GM23338 (cell line): Measurements from ENCODE around the gene DYNLT4. TPM values are rescaled to one million over a fixed set of nuclear protein-coding genes. Genes with fewer than 3 reads are reported as not detected.
"Not testable (repeated sequence)": the region's sequence is repeated elsewhere in the genome, so short reads cannot be mapped to it uniquely, and the experiment has no call there.

Source experiments
- ATAC-seq: fragments of 200-7000 bp; cut with Tn5 transposase; 3 replicates; pipeline ENCODE4 v1.9.1; 2020
- DNase-seq: peaks from one replicate; pipeline ENCODE4 v3.0.0-alpha.2; 2015; ENCODE audit warnings: low spot score
- H2AFZ ChIP-seq: fragments of 200-600 bp; sonication (generic); 2 replicates; pipeline ENCODE4 v1.8.0; 2016; ENCODE audit warnings: antibody characterized with exemption, mild to moderate bottlenecking, moderate library complexity
- H3F3A ChIP-seq: fragments of 200-600 bp; sonication (generic); replicated peaks from 2 replicates; pipeline ENCODE4 v1.8.0; 2017; ENCODE audit warnings: antibody characterized with exemption, mixed run types, low read depth
- H3K27ac ChIP-seq: fragments of 200-600 bp; sonication (generic); 2 replicates; pipeline ENCODE4 v1.6.1; 2016; ENCODE audit warnings: low read depth
- H3K27me3 ChIP-seq: fragments of 200-600 bp; sonication (generic); 2 replicates; pipeline ENCODE4 v1.8.0; 2016; ENCODE audit warnings: mild to moderate bottlenecking, mixed run types, moderate library complexity; ENCODE audit not compliant: insufficient read depth
- H3K36me3 ChIP-seq: fragments of 200-600 bp; sonication (generic); 2 replicates; pipeline ENCODE4 v1.8.0; 2016; ENCODE audit warnings: mild to moderate bottlenecking; ENCODE audit not compliant: insufficient read depth
- H3K4me1 ChIP-seq: fragments of 200-600 bp; sonication (generic); 2 replicates; pipeline ENCODE4 v1.8.0; 2016; ENCODE audit warnings: mild to moderate bottlenecking, moderate library complexity; ENCODE audit not compliant: insufficient read depth
- H3K4me2 ChIP-seq: fragments of 200-600 bp; sonication (generic); 2 replicates; pipeline ENCODE4 v1.7.1; 2017; ENCODE audit warnings: mixed run types
- H3K4me3 ChIP-seq: fragments of 200-600 bp; sonication (generic); 2 replicates; pipeline ENCODE4 v1.6.1; 2016; ENCODE audit warnings: mixed run types
- H3K79me2 ChIP-seq: fragments of 200-600 bp; sonication (generic); replicated peaks from 2 replicates; pipeline ENCODE4 v1.8.0; 2017; ENCODE audit warnings: mild to moderate bottlenecking; ENCODE audit not compliant: insufficient read depth
- H3K9me2 ChIP-seq: fragments of 200-600 bp; sonication (generic); 2 replicates; pipeline ENCODE4 v1.8.0; 2017; ENCODE audit not compliant: insufficient read depth
- H4K20me1 ChIP-seq: fragments of 200-600 bp; sonication (generic); replicated peaks from 2 replicates; pipeline ENCODE4 v1.8.0; 2017; ENCODE audit warnings: mild to moderate bottlenecking; ENCODE audit not compliant: insufficient read depth
- H3K27ac Mint-ChIP-seq: 2 replicates; pipeline ENCODE4 v1.8.0; 2020; ENCODE audit warnings: inconsistent platforms, mild to moderate bottlenecking, moderate library complexity, mixed read lengths
- H3K27me3 Mint-ChIP-seq: 3 replicates; pipeline ENCODE4 v1.8.0; 2022; ENCODE audit warnings: low read depth, mild to moderate bottlenecking, moderate library complexity, mixed read lengths, inconsistent platforms; ENCODE audit not compliant: insufficient read depth, poor library complexity
- H3K36me3 Mint-ChIP-seq: 3 replicates; pipeline ENCODE4 v1.8.0; 2021; ENCODE audit warnings: low read depth, mild to moderate bottlenecking, inconsistent platforms, moderate library complexity, mixed read lengths
- H3K4me1 Mint-ChIP-seq: 3 replicates; pipeline ENCODE4 v1.8.0; 2020; ENCODE audit warnings: mild to moderate bottlenecking, inconsistent platforms, mixed read lengths
- H3K4me3 Mint-ChIP-seq: 3 replicates; pipeline ENCODE4 v1.8.0; 2021; ENCODE audit warnings: moderate library complexity, mild to moderate bottlenecking, inconsistent platforms, mixed read lengths
- H3K9me3 Mint-ChIP-seq: 3 replicates; pipeline ENCODE4 v1.8.0; 2020; ENCODE audit warnings: moderate library complexity, mild to moderate bottlenecking, inconsistent platforms, mixed read lengths
- JUNB ChIP-seq: IDR thresholded peaks from one replicate; pipeline ENCODE4 v1.6.1; 2016; ENCODE audit warnings: antibody characterized with exemption; ENCODE audit not compliant: unreplicated experiment
- NANOG ChIP-seq: IDR thresholded peaks from 2 replicates; pipeline ENCODE4 v1.6.1; 2016; ENCODE audit warnings: antibody characterized with exemption, borderline replicate concordance
- POLR2AphosphoS5 ChIP-seq: IDR thresholded peaks from 2 replicates; pipeline ENCODE4 v1.6.1; 2016; ENCODE audit warnings: antibody characterized with exemption, low read depth
- ZNF462 ChIP-seq: fragments of 250-450 bp; sonication (Bioruptor Pico); IDR thresholded peaks from 2 replicates; pipeline ENCODE4 v1.5.0; 2020; ENCODE audit warnings: mild to moderate bottlenecking, moderate library complexity
- polyA plus RNA-seq: library from polyadenylated mRNA; unstranded; fragments of >200 nt; fragmentation: Nextera tagmentation; extraction: Ambion mirVana; gene quantifications from 2 replicates; pipeline ENCODE4 v1.2.1, GENCODE V29; 2016
- total RNA-seq: library from RNA; depleted of rRNA; stranded (reverse); fragments of >200 nt; shearing (Covaris generic); gene quantifications from 2 replicates; pipeline ENCODE4 v1.2.3, GENCODE V29; 2014

The DYNLT4 gene
- total and polyA plus RNA-seq, 2 experiments from 2014 or later: 0.73 TPM; not detected in 1

GRCh38 chr1:44815926-44816325 is 8.8 kb upstream of the DYNLT4 start:
- H3K4me1 ChIP-seq: peaks cover 16% of the 10 kb centered on the region
- H3K4me2 ChIP-seq, H3K36me3 ChIP-seq, ATAC-seq, H3K4me3 Mint-ChIP-seq, H2AFZ ChIP-seq, H3K9me3 Mint-ChIP-seq, H3K4me3 ChIP-seq, H3K79me2 ChIP-seq, H3K36me3 Mint-ChIP-seq, DNase-seq, H3K27ac ChIP-seq, H3K27ac Mint-ChIP-seq, H4K20me1 ChIP-seq, H3K9me2 ChIP-seq: not testable (repeated sequence)
- Mint-ChIP-seq H3K4me1 (peaks cover 22% of the 10 kb centered on the region), H3K27me3 (peaks cover 26% of the 10 kb centered on the region)
- H3K27me3 ChIP-seq: peaks cover 11% of the 10 kb centered on the region
- H3F3A ChIP-seq: peaks cover 10% of the 10 kb centered on the region; the same call in 1 of the 2 replicates

GRCh38 chr1:44812822-44813543 is 5.8 kb upstream of the DYNLT4 start:
- no peak overlapping the region for H3K27ac Mint-ChIP-seq
- no peak for TF ChIP-seq NANOG
- no peak for TF ChIP-seq POLR2AphosphoS5
- TF ChIP-seq JUNB: no peak
- TF ChIP-seq ZNF462: no peak
- no peak overlapping the region for H3K27ac ChIP-seq
- H3K9me3 Mint-ChIP-seq: peaks cover 4% of the 10 kb centered on the region; the same call in 2 of the 3 replicates
- peaks cover 3% of the 10 kb centered on the region; the same call in 1 of the 3 replicates for H3K36me3 Mint-ChIP-seq
- H3K79me2 ChIP-seq: no peaks in the 10 kb centered on the region
- H3K4me3 ChIP-seq: peak overlapping the region; percentile 88
- peak overlapping the region; percentile 83 for H3K4me3 Mint-ChIP-seq
- peaks cover 11% of the 10 kb centered on the region for H3K27me3 ChIP-seq
- peaks cover 32% of the 10 kb centered on the region for H3K4me1 Mint-ChIP-seq
- no peaks in the 10 kb centered on the region for H3K36me3 ChIP-seq
- H3K4me2 ChIP-seq: peak overlapping the region; percentile 95
- ATAC-seq (peak; percentile 55), DNase-seq (no peak)
- H3K27me3 Mint-ChIP-seq: peaks cover 24% of the 10 kb centered on the region
- no peaks in the 10 kb centered on the region for H4K20me1 ChIP-seq
- H3F3A ChIP-seq: peaks cover 10% of the 10 kb centered on the region
- H3K4me1 ChIP-seq: peaks cover 25% of the 10 kb centered on the region
- H2AFZ ChIP-seq: peak overlapping the region; percentile 87
- no peaks in the 10 kb centered on the region for H3K9me2 ChIP-seq
